ENCODE data around the gene CUEDC1. TPM values are rescaled to one million over a fixed set of nuclear protein-coding genes. Genes with fewer than 3 reads are reported as not detected.

The CUEDC1 gene
- total RNA-seq, 3 donors from 2014 or later = 13.0 to 18.0 (median 14.5) TPM

- Histone ChIP-seq H3K9me3 (no peaks in the 10 kb centered on the region), H3K27ac (no peak overlapping the region), H3K27me3 (no peaks in the 10 kb centered on the region), H3K36me3 (no peaks in the 10 kb centered on the region), H3K4me3 (no peak overlapping the region), H3K4me1 (no peaks in the 10 kb centered on the region)
- no peak for DNase-seq (ENCODE audit: low spot score in 2 of 2)
- TF ChIP-seq POLR2A (IDR thresholded peaks at IDR 0.05) (no peak), CTCF (IDR thresholded peaks at IDR 0.05) (no peak), POLR2AphosphoS5 (IDR thresholded peaks at IDR 0.05) (no peak)
- intact Hi-C loops (cut with DNase I; ENCODE audit: low total_unique reads) = no loop called here
Observed at GRCh38 chr17:57814421-57814820, 140.8 kb downstream of the CUEDC1 start.

GRCh38 chr17:57811638-57812280 is 143.5 kb downstream of the CUEDC1 start:
- intact Hi-C loops (cut with DNase I; ENCODE audit: low total_unique reads) = no loop called here
- Histone ChIP-seq H3K27ac (peak overlapping the region; percentile 76 to 79), H3K4me1 (no peaks in the 10 kb centered on the region), H3K36me3 (no peaks in the 10 kb centered on the region), H3K27me3 (no peaks in the 10 kb centered on the region), H3K4me3 (peak overlapping the region in 1 of 3 donors; percentile 57), H3K9me3 (no peaks in the 10 kb centered on the region)
- no peak for DNase-seq (ENCODE audit: low spot score in 2 of 2)
- TF ChIP-seq POLR2A (IDR thresholded peaks at IDR 0.05) = no peak
- TF ChIP-seq POLR2AphosphoS5 (IDR thresholded peaks at IDR 0.05) = no peak
- TF ChIP-seq CTCF (IDR thresholded peaks at IDR 0.05) = no peak

Other genes with a start within 250 kb of the CUEDC1 start
- gene CCDC182, start 210.1 kb downstream of the CUEDC1 start, total RNA-seq = not detected
- 10 to 100 TPM in 1 of 3 donors, 1 to 10 TPM in 2; 7.5 to 10.7 (median 8.2) TPM for gene MRPS23, start 105.4 kb downstream of the CUEDC1 start, total RNA-seq
- 10 to 100 TPM; 55.5 to 76.5 (median 66.9) TPM for gene VEZF1, start 32.8 kb upstream of the CUEDC1 start, total RNA-seq
- 100 to 1,000 TPM; 176 to 202 (median 185) TPM for gene SRSF1, start 51.8 kb upstream of the CUEDC1 start, total RNA-seq
- gene DYNLL2, start 128.0 kb upstream of the CUEDC1 start, total RNA-seq = 10 to 100 TPM; 18.4 to 20.3 (median 19.7) TPM
- gene OR4D1, start 193.0 kb upstream of the CUEDC1 start, total RNA-seq = not detected
- not detected for gene OR4D2, start 211.6 kb upstream of the CUEDC1 start, total RNA-seq
- not detected for gene EPX, start 237.3 kb upstream of the CUEDC1 start, total RNA-seq